Hematopoietic multipotent progenitor cell treated with erythropoietin and hydrocortisone succinate and interleukin-3 and kit ligand, for 15 days (in vitro differentiated cells): ENCODE results near the gene STARD9.
"Not testable (repeated sequence)": the region's sequence is repeated elsewhere in the genome, so short reads cannot be mapped to it uniquely, and the experiment has no call there.

Source experiments
- DNase-seq: peaks from one replicate; pipeline ENCODE4 v3.0.0-alpha.2; 2015; ENCODE audit warnings: low spot score

Gene STARD9

DNA sequence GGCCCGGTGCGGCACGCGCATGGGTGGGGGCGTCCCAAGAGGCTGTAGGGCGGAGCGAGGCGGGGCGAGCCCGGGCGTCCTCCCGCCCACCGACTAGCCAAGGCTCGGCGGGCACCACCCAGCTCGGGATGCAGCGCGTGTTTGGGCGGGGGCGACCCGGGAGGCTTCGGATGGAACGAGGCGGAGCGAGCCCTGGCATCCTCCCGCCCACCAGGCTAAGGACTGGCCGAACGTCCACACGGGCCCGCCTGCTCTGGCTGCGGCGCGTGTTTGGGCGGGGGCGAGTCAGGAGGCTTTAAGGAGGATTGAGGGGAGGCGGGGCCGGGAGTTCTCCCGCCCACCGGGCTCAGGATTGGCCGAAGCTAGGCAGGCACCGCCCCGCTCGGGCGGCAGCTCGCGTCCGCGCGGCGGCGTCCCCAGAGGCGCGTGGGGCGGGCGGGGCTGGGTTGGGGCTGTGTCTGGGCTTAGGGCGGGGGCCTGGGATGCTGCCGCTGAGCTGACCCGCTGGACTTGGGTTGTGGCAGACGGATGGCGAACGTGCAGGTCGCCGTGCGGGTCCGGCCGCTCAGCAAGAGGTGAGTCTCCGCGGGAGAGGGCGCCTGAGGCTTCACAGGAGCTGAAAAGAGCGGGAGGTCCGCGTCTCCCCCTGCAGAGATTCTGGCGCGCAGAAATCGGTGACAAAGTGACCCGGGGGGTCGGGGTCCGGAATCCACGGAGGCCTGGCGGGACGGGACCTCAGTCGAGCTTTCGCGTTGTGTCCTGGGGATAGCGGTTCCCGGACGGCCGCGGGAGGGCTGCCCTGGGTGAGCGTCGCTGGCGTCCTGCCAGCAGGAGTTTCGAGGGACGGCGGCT lies at the start of gene STARD9:
Gene STARD9 (plus strand): TSS at position 419 of the 852 bp plus-strand sequence. CDS start 110 bp downstream, at position 529.
- DNase-seq = peak; percentile 96

DNA sequence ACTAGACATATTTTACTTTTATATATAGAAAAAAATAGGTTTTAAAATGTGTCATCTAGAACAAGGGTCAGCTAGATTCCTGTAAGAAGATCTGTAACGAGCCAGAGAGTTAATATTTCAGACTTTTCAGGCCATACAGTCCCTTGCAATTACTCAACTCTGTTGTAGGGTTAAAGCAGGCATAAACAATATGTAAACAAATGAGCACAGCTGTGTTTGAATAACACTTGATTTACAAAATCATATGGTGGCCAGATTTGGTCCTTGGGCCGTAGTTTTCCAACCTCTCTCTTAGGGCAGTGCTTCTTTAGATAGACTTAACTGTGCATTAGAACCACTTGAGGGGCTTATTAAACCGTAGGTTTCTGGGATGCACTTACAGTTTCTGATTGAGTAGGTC lies 46.4 kb upstream of the STARD9 start:
- DNase-seq = no peak

DNA sequence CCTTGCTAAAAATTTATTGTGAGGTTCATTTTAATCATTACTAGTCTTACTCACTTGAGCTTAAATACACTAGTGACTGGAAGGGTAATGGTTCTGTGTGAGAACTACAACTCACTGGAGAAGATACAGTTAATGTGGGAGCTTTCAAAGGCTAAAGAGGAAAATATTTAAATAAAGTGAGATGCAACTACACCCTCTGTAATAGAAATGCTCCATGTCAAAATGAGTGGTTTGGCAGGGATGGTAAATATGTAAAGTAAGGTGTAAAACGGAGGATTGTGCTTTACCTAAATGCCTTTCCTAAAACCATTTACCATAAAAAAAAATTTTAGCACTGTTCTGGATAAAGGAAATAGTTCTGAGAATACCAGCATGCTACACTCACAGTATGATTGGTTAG lies 42.2 kb upstream of the STARD9 start:
- DNase-seq = no peak

DNA sequence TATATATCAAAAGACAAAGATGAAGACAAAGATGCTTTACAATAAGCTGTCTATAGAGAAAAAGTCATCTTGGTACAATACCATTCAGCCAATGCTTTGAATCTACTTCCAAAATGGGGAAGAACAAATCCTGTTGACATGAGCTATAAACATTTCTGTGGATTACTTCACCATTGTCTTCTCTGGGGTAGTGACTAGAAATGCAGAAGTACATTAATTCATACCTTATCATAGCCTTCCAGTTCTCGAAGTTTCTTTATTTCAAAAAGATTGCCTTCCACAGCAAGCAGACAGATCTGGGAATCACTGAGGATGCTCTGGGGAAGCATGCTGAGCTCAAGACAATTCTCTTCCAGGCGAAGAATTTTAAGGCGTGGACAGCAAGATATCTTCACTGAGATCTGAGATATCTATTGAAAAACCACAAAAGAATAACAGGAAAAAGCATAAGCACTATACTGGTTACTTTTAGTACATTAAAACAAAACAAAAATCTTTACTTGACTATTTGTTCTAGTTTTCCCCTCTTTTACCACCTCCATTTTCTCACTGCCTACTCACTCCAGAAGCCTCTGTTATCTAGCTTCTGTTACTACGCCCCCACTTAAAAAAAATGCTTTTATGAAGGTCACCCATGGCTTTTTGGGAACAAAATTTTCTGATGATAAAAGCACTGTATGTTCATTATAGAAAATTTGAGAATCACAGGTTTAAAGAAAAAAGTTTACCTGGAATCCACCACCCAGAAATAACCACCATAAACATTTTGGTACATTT lies 30.4 kb upstream of the STARD9 start:
- no peak for DNase-seq

DNA sequence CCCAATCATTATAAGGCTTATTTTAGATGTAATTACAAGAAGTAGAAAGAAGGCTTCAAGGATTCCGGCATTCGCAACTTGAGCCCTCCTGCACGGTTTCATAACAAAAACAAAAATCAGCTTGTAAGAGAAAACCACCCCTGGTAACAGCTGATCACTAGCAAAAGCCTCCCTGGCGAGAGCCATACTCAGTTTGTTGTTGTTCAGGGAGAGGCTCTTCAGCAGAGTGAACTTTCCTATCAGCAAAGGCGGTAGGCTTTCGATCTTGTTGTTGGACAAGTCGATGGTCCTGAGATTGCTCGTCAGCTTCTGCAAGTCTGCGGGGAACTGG lies 27.5 kb upstream of the STARD9 start:
- no peak for DNase-seq

DNA sequence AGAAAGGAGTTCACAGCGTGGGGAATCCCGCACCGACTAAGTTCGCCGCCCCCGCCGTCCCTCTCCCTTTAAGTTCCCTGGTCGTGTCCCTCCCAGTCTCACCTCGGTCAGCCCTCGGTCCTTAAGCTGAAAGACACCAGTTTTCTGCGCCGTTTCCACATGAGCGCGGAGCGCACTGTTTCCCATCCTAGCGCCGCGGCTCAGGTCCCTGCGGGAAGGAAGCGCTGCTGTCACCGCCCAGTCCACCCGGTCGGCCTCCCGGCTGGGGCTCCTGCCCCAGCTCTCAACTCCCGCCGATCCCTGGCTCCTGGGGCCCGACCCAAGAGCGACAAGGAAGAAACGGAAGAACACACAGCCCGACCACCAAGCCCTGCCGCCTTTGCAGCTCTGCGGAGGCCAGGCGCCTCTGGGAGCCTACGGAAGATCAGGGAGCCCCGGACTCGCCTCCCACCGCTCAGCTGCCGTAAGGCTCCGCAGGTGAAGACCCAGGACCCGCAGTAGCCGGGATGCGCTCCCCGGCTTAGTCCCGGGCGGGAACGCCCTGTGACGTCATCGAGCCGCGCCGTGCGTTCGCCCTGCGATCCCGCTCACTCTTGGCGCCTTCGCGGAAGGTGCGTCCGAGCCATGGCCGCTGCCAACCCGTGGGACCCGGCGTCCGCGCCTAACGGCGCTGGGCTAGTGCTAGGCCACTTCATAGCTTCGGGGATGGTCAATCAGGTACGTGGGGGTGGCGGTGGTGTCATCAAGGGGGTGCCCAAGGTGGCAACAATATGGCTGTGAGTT lies 27.0 kb upstream of the STARD9 start, which contains the start of the genes HAUS2 and LRRC57:
Gene HAUS2 (plus strand): TSS at position 590 of the 783 bp plus-strand sequence. CDS start 35 bp downstream, at position 625.
Gene LRRC57 (minus strand): TSS at position 545 of the 783 bp plus-strand sequence. CDS start 359 bp downstream, at position 186.
- peak; percentile 91 for DNase-seq

DNA sequence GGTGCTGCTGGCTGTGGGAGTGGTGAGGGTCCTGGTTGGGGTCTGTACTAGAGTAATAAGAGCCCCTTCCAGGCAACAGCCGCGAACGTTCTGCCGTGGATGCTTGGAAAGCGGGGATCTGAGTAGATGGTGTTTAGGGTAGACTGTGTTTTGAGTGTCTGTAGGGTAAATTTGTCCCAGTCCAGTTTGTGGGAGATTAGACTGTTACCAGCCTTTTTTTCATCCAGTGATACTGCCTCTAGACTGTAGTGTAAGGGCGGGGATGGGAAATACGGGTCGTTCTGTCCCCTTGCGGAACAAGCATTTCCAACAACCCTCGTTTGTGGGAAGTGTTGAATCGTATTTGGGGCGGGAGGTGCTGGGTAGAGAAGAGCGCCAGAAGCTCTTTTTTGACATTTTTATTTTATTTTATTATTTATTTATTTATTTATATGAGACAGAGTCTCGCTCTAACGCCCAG lies 26.3 kb upstream of the STARD9 start:
- peak; percentile 50 for DNase-seq

DNA sequence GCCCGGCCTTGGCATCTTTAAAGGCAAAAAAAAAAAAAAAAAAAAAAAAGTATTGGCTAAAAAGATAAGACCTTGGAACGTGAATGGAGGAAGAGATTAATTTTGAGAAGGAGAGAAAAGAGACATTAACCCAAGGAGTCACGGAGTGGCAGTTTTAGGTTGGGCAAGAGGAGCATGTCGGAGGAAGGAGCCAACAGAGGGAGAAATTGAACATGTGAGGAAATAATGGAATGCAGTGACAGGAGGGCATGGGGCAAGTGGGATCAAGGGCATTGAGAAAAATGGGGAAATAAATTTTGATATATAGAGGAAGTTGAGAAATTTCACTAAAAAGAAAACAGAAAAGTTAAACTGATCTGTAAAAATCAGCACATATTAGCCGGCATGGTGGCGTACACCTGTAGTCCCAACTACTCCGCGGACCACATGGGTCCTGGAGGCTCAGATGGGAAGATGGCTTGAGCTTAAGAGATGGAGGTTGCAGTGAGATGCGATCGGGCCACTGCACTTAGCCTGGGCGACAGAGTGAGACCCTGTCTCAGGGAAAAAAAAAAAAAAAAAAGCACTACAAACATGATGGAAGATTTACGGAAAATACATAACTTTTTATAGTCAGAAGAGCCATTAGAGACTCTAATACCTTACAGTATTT lies 25.5 kb upstream of the STARD9 start:
- DNase-seq = peak; percentile 76

DNA sequence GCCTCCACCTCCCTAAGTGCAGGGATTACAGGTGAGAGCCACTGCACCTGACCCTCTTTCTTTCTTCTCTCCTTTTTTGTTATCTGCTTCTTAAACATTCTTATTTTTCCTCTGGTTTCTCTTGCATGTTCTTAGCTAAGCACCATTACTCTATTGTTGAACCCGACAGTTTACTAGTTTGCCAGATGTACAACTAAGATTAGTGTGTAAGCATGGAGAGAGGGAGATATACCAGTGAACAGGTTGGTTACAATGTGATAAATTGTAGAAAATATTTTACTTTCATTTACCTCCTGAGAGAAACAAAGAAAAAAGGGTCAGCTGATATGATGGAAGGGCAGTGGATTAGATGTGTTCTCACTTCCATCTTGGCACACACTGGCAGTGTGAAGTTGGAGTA lies 21.9 kb upstream of the STARD9 start:
- DNase-seq = no peak

DNA sequence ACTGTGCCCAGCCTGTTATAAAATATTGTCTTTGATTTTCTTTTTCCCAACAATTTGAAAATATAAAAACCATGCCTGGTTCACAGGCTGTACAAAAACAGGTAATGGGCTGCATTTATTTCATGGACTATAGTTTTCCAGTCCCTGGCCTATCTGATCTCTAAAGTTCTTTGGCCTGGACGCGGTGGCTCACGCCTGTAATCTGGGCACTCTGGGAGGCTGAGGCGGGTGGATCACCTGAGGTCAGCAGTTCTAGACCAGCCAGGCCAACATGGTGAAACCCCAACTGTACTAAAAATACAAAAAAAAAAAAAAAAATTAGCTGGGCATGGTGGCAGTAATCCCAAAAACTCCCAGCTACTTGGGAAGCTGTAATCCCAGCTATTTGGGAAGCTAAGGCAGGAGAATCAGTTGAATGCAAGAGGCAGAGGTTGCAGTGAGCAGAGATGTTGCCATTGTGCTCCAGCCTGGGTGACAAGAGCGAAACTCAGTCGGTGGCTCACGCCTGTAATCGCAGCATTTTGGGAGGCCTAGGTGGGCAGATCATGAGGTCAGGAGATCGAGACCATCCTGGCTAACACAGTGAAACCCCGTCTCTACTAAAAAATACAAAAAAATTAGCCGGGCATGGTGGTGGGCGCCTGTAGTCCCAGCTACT lies 18.7 kb upstream of the STARD9 start:
- DNase-seq = not testable (repeated sequence)

DNA sequence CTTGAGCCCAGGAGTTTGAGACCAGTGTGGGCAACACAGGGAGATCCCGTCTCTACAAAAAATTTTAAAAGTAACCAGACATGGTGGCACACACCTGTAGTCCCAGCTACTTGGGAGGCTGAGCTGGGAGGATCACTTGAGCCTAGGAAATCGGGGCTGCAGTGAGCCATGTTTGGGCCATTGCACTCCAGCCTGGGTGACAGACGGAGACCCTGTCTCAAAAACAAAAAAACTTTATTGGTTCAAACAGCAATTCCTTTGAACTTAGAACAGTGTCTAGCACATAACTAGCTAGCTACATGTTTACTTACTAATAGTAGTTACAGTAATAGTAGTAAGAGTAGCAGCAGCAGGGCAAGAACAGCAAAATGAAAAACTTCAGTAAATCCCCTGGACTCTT lies 16.7 kb upstream of the STARD9 start:
- DNase-seq = no peak

DNA sequence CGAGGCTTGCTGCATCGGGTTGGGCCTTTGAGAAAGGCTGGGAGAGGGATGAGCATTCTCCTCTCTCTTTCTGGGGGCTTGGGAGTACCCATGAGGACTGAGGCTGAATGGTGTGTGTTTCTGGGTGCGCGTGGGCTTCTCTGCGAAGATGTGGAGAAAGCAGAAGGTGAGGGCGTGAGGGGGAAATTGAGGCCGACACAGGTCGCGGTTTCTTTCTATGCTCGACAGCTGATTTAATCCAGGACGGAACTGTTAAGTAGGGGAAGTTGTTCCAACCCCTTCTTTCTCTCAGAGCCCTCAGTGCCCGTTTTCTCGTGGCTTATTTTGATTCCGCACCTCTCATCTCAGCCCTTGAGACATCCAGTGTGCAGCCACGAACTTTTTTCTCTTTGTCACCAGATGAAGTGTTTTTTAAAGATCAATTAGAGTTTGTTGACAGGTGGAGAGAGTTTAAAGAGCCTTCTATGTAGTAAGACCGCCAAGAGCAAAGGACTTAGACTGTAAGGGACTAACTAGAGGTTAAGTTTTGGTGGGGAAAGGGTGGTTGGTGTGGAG lies 711 bp downstream of the STARD9 start:
- DNase-seq = no peak

DNA sequence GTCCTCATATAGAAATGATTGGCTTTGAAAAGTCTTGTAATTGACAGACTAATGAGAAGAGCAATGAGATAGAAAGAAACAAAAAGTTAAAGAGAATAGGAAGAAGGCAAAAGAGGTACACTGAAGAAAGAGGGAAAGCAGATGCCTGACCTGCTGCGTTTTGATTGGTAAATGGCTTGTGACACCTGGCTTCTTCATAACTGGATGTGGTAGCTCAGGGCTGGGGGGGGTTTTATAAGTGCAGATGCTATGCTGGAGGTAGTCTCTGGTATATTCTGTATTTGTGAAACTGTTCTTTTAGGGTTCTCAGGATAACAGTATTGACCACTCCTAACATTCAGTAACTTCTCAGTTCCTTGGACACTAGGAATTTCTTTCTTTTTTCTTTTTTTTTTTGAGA lies 1.4 kb downstream of the STARD9 start:
- DNase-seq = no peak

DNA sequence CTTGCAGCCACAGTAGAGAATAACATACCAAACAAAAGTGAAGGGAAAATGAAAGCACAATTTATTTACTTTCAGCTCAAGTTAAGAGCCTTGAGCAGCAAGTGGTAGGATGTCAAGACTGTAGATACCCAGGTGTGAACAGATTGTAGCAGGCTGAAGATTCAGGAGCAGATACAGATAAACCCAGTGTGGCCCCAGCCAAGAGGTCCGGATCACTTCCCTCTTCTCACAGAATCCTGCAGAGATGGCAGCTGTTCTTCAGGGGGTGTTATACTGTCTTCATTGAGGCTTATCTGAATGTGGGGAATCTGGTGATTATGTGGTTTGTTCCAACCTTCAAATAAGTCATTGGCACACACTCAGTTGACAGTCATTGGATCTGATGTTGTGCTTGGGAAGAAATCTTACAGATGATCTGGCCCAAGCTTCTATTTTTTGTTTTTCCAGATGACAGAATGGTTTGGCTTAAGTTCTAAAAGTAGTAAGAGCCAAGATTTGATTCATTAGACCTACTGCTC lies 2.2 kb downstream of the STARD9 start:
- no peak for DNase-seq

DNA sequence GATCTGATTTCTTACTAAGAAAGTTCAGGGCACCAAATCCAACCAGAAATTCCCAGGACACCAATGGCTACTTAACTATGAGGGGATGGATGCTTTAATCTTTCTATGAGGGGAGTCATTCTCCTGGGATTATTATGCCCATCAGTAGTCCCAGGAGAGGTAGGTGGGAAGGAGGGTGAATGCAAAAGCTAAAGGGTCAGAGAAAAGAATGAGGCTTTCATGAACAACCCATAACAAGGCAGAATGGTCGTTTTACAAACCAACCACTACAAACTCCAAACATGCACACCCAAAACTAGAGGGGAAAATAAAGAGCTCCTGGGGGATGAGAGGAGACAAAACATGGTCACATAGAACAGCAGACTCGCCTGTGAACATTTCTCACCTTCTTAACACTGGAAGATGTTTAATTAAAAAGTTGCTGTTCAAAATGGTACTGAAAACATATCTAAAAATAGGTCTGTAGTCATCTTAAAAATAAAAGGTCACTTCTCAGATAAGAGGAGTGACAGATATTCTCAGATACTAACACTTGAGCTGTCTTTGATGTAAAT lies 3.7 kb downstream of the STARD9 start:
- no peak for DNase-seq

DNA sequence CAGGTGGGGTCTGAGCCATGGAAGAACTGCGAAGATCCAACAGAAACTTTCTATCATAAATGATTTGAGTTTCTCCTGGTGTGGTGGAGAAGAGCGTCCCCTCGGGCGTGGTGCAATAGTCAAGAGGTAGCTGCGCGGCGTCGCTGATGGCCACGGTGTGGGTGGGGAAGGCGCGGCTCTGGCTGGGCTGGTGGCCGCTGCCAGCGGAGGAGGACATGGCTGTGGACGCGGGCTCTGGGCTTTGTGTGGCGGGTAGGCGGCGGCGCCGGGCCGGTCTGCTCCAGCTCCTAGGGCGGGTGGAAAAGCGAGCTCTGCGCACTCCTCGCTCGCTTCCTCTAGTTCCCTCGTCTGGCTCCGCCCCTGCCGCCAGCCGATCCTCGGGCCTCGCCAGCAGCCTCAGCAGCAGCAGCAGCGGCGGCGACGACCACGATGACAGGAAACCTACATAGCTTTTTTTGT lies 5.9 kb downstream of the STARD9 start:
- DNase-seq = peak; percentile 44

DNA sequence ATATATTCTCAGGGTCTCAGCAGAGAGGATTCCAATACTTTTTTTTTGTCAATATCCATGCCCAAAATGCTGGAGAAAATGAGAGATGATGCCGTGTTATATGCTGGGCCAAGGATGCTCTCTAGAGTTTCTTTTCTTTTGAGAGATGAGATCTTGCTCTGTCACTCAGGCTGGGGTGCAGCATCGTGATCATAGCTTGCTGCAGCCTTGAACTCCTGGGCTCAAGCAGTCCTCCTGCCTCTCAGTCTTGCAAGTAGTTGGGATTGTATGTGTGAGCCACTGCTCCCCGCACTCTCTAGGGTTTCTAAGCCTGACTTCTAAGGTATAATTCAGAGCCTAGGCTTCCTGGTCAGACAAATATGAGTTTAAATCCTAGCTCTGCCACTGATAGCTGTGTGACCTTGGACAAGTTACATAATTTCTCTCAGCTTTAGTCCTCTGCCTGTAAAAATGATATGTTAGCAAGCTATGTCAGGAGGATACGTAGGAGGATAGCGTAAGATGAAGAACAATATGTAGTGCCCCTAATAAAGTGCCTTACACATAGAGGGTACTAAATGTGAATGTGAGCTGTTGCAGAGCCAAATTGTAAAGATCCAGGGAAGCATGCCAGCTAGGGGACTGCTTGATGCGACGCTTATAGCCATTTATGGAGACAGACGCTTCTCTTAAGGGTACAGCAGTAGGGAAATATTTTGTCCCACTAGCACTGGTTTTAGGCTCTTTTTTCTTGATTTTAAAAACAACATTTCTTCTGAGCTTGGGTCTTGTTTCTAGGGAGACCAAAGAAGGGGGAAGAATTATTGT lies 7.4 kb downstream of the STARD9 start:
- DNase-seq = no peak

DNA sequence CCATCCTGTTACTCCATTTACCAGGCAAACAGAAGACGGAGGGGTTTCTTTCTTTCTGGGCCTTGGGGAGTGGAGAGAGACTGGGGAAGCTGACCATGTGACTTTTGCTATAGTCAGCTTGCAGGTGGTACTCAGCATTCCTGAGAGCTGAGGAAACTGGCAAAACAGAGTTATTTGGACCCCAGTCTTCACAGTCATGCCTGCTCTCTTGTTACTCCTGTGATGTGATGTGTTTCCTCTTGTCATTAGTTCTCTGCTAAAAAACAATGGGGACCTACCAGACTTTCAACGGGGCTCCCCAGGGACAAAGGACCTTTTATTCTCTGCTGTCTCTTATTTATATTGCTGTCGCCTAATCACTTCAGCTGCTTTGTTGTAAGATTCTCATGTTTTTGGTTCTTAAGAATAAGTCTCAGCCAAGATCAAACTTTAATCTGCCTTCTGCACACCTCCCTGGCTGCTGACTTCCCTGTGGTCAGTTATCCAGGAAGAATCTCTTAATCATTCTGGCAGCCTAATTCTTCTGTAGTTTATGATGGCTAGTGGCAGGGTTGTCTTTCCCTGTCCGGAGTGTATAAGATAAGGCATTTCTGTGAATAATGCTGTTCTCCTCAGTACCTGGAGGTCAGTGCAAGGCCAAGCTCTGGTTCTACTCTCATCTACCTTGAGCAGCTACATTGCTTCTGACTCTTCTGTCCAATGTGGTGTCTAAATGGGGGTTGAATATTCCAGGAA lies 8.8 kb downstream of the STARD9 start:
- DNase-seq = no peak
